ENCODE data around the gene GPR55. TPM values are rescaled to one million over a fixed set of nuclear protein-coding genes. Genes with fewer than 3 reads are reported as not detected.

Gene GPR55
- total and polyA plus RNA-seq, 2 of the 8 experiments (the other 6 are each of a cell fraction or from before 2014, with no cell fraction given), result not detected

DNA sequence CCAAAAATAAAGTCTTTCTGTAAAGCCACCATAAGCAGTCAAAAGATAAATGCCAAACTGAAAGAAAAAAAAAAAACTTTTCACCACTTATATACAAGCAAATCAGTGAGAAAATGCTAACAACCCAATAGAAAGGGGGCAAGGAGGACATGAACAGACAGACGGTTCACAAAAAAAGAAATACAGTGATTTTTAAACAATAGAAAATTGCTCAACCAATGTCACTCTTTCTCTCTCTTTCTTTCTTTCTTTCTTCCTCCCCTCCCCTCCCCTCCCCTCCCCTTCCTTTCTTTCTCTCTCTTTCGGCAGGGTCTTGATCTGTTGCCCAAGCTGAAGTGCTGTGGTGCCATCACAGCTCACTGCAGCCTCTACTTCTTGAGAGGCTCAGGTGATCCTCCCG lies 42.1 kb upstream of the GPR55 start:
- Histone ChIP-seq H3K14ac (ENCODE audit: insufficient read length) (no peak overlapping the region), H3K23ac (ENCODE audit: insufficient read length) (no peak overlapping the region), H3K79me1 (ENCODE audit: low read depth, low read length) (no peaks in the 10 kb centered on the region), H3K79me2 (ENCODE audit: control insufficient read depth in 1 of 2, insufficient read depth in 2 of 2, low read length in 2 of 2) (no peaks in the 10 kb centered on the region), H4K8ac (ENCODE audit: extremely low read depth, insufficient read depth, low read length) (no peak overlapping the region), H3K27me3 (replicated peaks in 1 of 4; ENCODE audit: control insufficient read depth in 3 of 4, extremely low read depth in 1 of 4, insufficient read depth in 3 of 4, low read length in 3 of 4) (no peaks in the 10 kb centered on the region), H3K27ac (ENCODE audit: low read depth, low read length) (no peak overlapping the region), H3K23me2 (ENCODE audit: low read depth, low read length) (no peaks in the 10 kb centered on the region), H3K4ac (replicated peaks; ENCODE audit: insufficient read length, low read depth, low read length) (no peak overlapping the region), H2BK15ac (ENCODE audit: low read length) (no peak overlapping the region), H2AK5ac (ENCODE audit: low read depth, low read length) (no peak overlapping the region), H4K91ac (replicated peaks; ENCODE audit: insufficient read length, low read length) (no peak overlapping the region), H3K9ac (replicated peaks in 1 of 4; ENCODE audit: extremely low read depth in 1 of 4, low read depth in 3 of 4, low read length in 3 of 4) (no peak overlapping the region), H4K20me1 (replicated peaks in 1 of 2; ENCODE audit: control insufficient read depth in 1 of 2, insufficient read depth in 2 of 2, low read length in 2 of 2) (no peaks in the 10 kb centered on the region), H3K4me2 (ENCODE audit: insufficient read depth in 1 of 2, low read depth in 2 of 2, low read length in 2 of 2) (no peak overlapping the region), H3K36me3 (ENCODE audit: control insufficient read depth in 2 of 4, insufficient read depth in 4 of 4, low read length in 3 of 4) (no peaks in the 10 kb centered on the region), H2BK12ac (ENCODE audit: low read depth, low read length) (no peak overlapping the region), H3K9me3 (ENCODE audit: insufficient read depth in 2 of 2, low read depth in 1 of 2, low read length in 1 of 2) (peaks cover 0 to 5% of the 10 kb centered on the region in 2 experiments; a peak in 1 of 4 replicates), H2BK20ac (ENCODE audit: low read length) (no peak overlapping the region), H3K56ac (replicated peaks; ENCODE audit: insufficient read length, low read depth, low read length) (no peak overlapping the region), H4K5ac (ENCODE audit: insufficient read length, low read depth, low read length) (no peak overlapping the region), H3K4me1 (replicated peaks in 1 of 4; ENCODE audit: control insufficient read depth in 3 of 4, insufficient read depth in 4 of 4, low read length in 3 of 4) (no peaks in the 10 kb centered on the region), H3K18ac (ENCODE audit: extremely low read depth, low read length) (no peak overlapping the region), H2BK120ac (replicated peaks; ENCODE audit: low read depth, low read length) (no peak overlapping the region), H2AFZ (ENCODE audit: low read length) (no peak overlapping the region), H2BK5ac (ENCODE audit: low read depth, low read length) (no peak overlapping the region), H3K4me3 (ENCODE audit: extremely low read depth in 1 of 4, insufficient read depth in 2 of 4, low read depth in 3 of 4, low read length in 4 of 4) (no peak overlapping the region)
- ChIA-PET CTCF (ENCODE audit: partially characterized antibody) (interaction anchor here (0.9 to 2.6 kb wide), 4 partner anchors 16 to 65 kb away, joined by 3 to 8 read pairs (median 4); no protein-coding TSS in a partner anchor), POLR2A (ENCODE audit: partially characterized antibody) (interaction anchor here (0.6 kb wide), 1 partner anchor 209 kb away, joined by 3 read pairs; no protein-coding TSS in a partner anchor)
- FAIRE-seq (no peak), DNase-seq (ENCODE audit: low read depth in 1 of 2, low spot score in 2 of 2) (no peak)
- TF ChIP-seq RXRA (IDR thresholded peaks at IDR 0.05; ENCODE audit: insufficient read depth, low read depth, low read length), result no peak
- TF ChIP-seq POU5F1 (IDR thresholded peaks at IDR 0.05; ENCODE audit: low read depth, low read length), result no peak
- 70% methylated on average over 2 of the region's 3 CpGs; no CpG with 5 or more reads in 1 of the 2 experiments for WGBS, 2 experiments (ENCODE audit: extremely low coverage in 1 of 2, insufficient coverage in 1 of 2, insufficient read length in 1 of 2, insufficient replicate concordance in 2 of 2, low coverage in 1 of 2, low lambda C conversion rate in 2 of 2, missing lambda C conversion rate in 1 of 2)

Data from H1 (cell line).